Measurements from ENCODE around the gene LIMS2. TPM values are rescaled to one million over a fixed set of nuclear protein-coding genes. Genes with fewer than 3 reads are reported as not detected.
A peak's percentile ranks its signal among the peaks of the same experiment; 100 is the strongest.

LIMS2 gene
- total and polyA plus RNA-seq, 12 donors, result 148 to 687 (median 160) TPM

- ATAC-seq, result peak in 5 of 8 donors; percentile 0 to 31 (median 2)
- intact Hi-C loops (cut with DNase I), result loop anchor here in 2 of 10 donors (5.0 to 10.0 kb wide), 2 partner anchors 46 to 64 kb away; partner anchors contain the start of gene LIMS2 (in 1 of the 2)
- H3K27me3 ChIP-seq, result peaks cover 0 to 6% (median 0%) of the 10 kb centered on the region in 7 donors
- peaks cover 0 to 3% (median 0%) of the 10 kb centered on the region in 9 donors for H3K36me3 ChIP-seq
- H3K9me3 ChIP-seq, result no peaks in the 10 kb centered on the region
- 60 to 62% methylated on average over 25 of the region's 25 CpGs for WGBS, 2 donors
- no peak overlapping the region for H3K4me3 ChIP-seq
- peak overlapping the region in 7 of 10 donors; percentile 34 to 95 (median 74) for H3K27ac ChIP-seq
- DNase-seq, result no peak
- H3K4me1 ChIP-seq, result peaks cover 12 to 74% (median 49%) of the 10 kb centered on the region in 9 donors
- TF ChIP-seq, protein P1, sequence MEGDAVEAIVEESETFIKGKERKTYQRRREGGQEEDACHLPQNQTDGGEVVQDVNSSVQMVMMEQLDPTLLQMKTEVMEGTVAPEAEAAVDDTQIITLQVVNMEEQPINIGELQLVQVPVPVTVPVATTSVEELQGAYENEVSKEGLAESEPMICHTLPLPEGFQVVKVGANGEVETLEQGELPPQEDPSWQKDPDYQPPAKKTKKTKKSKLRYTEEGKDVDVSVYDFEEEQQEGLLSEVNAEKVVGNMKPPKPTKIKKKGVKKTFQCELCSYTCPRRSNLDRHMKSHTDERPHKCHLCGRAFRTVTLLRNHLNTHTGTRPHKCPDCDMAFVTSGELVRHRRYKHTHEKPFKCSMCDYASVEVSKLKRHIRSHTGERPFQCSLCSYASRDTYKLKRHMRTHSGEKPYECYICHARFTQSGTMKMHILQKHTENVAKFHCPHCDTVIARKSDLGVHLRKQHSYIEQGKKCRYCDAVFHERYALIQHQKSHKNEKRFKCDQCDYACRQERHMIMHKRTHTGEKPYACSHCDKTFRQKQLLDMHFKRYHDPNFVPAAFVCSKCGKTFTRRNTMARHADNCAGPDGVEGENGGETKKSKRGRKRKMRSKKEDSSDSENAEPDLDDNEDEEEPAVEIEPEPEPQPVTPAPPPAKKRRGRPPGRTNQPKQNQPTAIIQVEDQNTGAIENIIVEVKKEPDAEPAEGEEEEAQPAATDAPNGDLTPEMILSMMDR (IDR thresholded peaks at IDR 0.05), result no peak
Measured at GRCh38 chr2:127630864-127631540, 44.3 kb downstream of the LIMS2 start.

DNA sequence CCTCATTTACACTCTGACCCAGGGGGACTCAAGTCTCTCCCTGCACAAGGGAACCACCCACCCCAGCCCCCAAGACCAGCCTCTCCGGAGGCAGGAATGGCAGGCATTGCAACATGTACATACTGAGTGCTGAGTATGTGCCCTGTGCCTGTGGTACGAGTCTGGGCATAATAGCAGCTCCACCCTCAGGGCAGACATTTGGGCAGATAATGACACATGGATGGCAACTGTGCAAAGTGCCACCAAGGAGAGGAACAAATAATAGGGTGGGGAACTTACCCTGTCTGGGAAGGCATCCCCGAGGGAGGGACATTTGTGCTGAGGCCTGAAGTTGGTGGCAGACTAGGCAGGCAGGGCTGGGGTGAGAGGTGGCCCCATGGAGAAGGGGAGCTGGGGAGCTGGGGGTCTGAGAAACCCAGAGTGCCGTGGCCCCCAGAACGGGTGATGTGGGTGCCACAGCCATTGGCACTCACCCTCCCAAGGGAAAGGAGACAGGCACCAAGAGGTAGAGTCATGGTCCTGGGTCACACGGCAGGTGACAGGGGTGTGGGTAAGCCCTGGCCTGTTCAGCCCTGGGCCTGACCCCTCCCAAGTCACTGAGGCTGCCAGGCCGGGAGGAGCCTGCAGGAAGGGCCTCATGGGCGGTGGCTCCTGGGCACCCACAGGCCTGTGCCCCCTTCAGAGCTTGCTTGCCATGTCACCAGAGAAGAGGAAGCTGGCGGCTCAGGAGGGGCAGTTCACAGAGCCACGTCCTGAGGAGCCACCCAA, 45.0 kb downstream of the LIMS2 start:
- WGBS, 2 donors, result 58 to 64% methylated on average over 10 of the region's 10 CpGs
- intact Hi-C loops (cut with DNase I), result loop anchor here in 2 of 10 donors (5.0 to 10.0 kb wide), 2 partner anchors 47 to 65 kb away; partner anchors contain the start of gene LIMS2 (in 1 of the 2)
- H3K27me3 ChIP-seq, result peaks cover 0 to 11% (median 0%) of the 10 kb centered on the region in 7 donors
- ATAC-seq (peak in 3 of 8 donors; percentile 1 to 2 (median 2)), DNase-seq (peak in 1 of 2 donors; percentile 34)
- H3K4me1 ChIP-seq, result peaks cover 12 to 67% (median 49%) of the 10 kb centered on the region in 9 donors
- TF ChIP-seq, protein P1 (IDR thresholded peaks at IDR 0.05), result no peak
- H3K27ac ChIP-seq, result peak overlapping the region in 3 of 10 donors; percentile 21 to 92 (median 74)
- no peak overlapping the region for H3K4me3 ChIP-seq
- no peaks in the 10 kb centered on the region for H3K36me3 ChIP-seq
- H3K9me3 ChIP-seq, result no peaks in the 10 kb centered on the region

DNA sequence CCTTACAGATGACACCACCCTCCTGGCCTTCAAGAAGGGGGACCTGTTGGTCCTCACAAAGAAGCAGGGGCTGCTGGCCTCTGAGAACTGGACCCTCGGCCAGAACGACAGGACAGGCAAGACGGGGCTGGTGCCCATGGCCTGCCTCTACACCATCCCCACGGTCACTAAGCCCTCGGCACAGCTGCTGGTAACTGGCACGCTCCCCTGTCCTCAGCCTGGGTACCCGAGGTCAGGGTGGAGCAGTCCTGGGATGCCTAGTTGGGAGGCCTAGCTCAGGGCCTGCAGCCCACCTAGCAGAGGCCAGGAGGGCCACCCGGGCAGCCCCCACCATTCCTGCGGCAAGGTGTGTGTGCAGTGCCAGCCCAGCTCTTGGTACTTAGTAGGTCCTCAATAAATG, 45.7 kb downstream of the LIMS2 start:
- Histone ChIP-seq H3K27ac (peak overlapping the region in 1 of 10 donors; percentile 6), H3K9me3 (no peaks in the 10 kb centered on the region), H3K4me1 (peaks cover 12 to 60% (median 47%) of the 10 kb centered on the region in 9 donors), H3K36me3 (no peaks in the 10 kb centered on the region), H3K27me3 (peaks cover 0 to 16% (median 0%) of the 10 kb centered on the region in 7 donors), H3K4me3 (no peak overlapping the region)
- ATAC-seq (no peak), DNase-seq (no peak)
- intact Hi-C loops (cut with DNase I), result loop anchor here in 2 of 10 donors (5.0 to 10.0 kb wide), 2 partner anchors 48 to 65 kb away; partner anchors contain the start of gene LIMS2 (in 1 of the 2)
- TF ChIP-seq, protein P1 (IDR thresholded peaks at IDR 0.05), result no peak
- 68 to 72% methylated on average over 9 of the region's 9 CpGs for WGBS, 2 donors

Measured in heart right ventricle (tissue), 16 donors.